ENCODE results near the gene AP2A2.

AP2A2 gene

DNA sequence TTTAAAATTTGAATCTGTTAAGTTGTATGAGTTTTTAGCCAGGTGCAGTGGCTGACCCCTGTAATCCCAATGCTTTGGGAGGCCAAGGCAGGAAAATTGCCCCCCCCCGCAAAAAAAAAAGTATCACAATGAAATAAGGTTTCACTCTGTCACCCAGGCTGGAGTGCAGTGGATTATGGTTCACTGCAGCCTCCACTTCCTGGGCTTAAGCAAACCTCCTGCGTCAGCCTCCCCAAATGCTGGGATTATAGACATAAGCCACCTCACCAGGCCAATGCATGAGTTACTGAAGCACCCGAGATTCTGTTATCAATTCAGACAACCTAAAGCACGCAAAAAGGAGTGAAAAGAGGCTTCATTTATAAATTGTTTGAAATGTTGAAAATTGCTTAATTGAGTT lies 12.6 kb upstream of the AP2A2 start:
- Histone ChIP-seq H3K27me3 (ENCODE audit: insufficient read depth, low read length) (no peaks in the 10 kb centered on the region), H3K9ac (ENCODE audit: low read depth, low read length) (no peak overlapping the region), H3K27ac (ENCODE audit: low read length) (no peak overlapping the region), H3K9me3 (ENCODE audit: insufficient read depth, low read depth, low read length) (no peaks in the 10 kb centered on the region), H3K36me3 (ENCODE audit: insufficient read depth, low read depth, low read length) (0 out of 2 replicates have a peak, but pooled peaks cover under 1% of the 10 kb centered on the region), H3K4me1 (ENCODE audit: insufficient read depth, low read length) (peaks cover 6% of the 10 kb centered on the region; the same call in 1 of the 2 replicates), H3K4me3 (ENCODE audit: low read length) (no peak overlapping the region)

DNA sequence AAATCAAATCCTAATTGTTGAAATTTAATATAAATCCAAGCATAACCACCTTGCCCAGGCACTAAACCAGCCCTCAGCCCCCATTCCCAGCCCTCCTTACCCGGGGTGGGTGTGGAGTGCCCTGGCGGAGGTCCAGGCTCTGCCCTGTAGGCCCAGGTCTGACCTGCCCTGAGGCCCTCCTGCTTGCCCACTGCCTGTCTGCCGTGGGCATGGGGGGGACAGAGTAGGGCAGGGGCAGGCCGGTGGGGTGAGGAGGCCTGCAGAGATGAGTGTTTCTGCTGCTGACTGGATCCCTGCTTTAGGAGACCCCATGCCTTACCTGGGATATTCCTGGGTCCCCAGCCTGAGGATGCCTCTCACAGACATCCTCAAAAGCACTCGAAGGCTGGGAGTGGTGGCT lies 11.5 kb upstream of the AP2A2 start:
- Histone ChIP-seq H3K27ac (ENCODE audit: low read length) (no peak overlapping the region), H3K4me3 (ENCODE audit: low read length) (no peak overlapping the region), H3K9ac (ENCODE audit: low read depth, low read length) (no peak overlapping the region)

DNA sequence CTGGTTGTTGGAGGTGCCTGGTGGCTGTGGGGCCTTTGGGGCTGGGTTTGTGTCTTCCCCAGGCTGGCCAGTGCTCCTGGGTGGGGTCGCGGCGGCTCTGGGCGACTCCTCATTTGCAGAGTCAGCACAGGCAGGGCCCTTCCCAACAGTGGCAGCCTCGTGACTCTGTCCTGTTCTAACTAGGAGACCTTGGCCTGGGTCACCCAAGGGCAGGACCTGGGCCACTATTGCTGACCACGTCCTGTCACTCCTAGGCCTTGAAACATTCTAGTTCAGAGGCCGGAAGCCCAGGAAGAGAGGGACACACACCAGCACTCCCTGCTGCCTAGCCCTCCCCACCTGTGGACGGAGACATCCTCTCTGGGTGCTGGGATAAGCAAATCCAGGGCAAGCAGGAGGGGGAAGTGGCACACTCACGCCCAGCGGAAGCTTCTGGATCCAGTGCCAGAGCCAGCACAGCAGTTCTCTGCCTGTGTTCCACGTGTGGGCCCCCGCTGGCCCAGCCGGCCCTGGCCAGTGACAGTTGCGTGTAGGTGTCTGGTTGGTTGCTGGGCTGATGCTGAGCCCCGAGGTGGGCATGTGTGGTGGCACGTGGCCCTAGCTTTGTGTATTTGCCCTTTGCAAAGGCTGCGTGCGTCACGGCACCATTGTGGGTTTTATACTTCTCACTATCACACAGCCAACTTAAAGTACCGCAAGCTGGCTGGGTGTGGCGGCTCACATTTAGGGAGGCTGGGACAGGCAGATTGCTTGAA lies 10.7 kb upstream of the AP2A2 start:
- Histone ChIP-seq H3K27me3 (ENCODE audit: insufficient read depth, low read length) (no peaks in the 10 kb centered on the region), H3K9me3 (ENCODE audit: insufficient read depth, low read depth, low read length) (no peaks in the 10 kb centered on the region), H3K9ac (ENCODE audit: low read depth, low read length) (no peak overlapping the region), H3K36me3 (ENCODE audit: insufficient read depth, low read depth, low read length) (no peaks in the 10 kb centered on the region), H3K4me1 (ENCODE audit: insufficient read depth, low read length) (peaks cover 6% of the 10 kb centered on the region; the same call in 1 of the 2 replicates), H3K27ac (ENCODE audit: low read length) (no peak overlapping the region), H3K4me3 (ENCODE audit: low read length) (no peak overlapping the region)

More for the DNA sequence above, 11.5 kb upstream of the AP2A2 start:
- no peaks in the 10 kb centered on the region for H3K27me3 ChIP-seq (ENCODE audit: insufficient read depth, low read length)
- peaks cover 6% of the 10 kb centered on the region; the same call in 1 of the 2 replicates for H3K4me1 ChIP-seq (ENCODE audit: insufficient read depth, low read length)
- H3K36me3 ChIP-seq (ENCODE audit: insufficient read depth, low read depth, low read length): no peaks in the 10 kb centered on the region
- H3K9me3 ChIP-seq (ENCODE audit: insufficient read depth, low read depth, low read length): no peaks in the 10 kb centered on the region

DNA sequence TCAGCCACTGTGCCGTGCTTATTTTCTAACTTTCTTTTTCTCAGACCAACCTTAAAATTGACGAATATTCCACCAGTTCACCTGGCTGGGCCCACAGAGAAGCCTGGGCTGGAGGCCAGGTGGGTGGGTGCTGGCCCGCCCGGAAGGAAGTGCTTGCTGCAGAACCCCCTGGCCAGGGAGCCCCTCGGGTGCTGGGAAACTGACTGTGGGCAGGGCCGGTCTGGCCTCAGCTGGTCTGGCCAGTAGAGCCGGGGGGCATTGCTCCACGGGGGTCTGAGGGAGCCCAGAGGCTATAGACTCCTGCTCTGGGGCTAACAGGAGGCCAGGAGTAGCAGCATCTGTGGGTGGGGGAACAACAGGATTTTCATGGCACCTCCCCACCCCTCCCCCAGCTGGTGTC lies 8.2 kb upstream of the AP2A2 start:
- Histone ChIP-seq H3K4me3 (ENCODE audit: low read length) (no peak overlapping the region), H3K27ac (ENCODE audit: low read length) (no peak overlapping the region), H3K27me3 (ENCODE audit: insufficient read depth, low read length) (no peaks in the 10 kb centered on the region), H3K36me3 (ENCODE audit: insufficient read depth, low read depth, low read length) (no peaks in the 10 kb centered on the region), H3K9ac (ENCODE audit: low read depth, low read length) (no peak overlapping the region), H3K4me1 (ENCODE audit: insufficient read depth, low read length) (no peaks in the 10 kb centered on the region), H3K9me3 (ENCODE audit: insufficient read depth, low read depth, low read length) (no peaks in the 10 kb centered on the region)

DNA sequence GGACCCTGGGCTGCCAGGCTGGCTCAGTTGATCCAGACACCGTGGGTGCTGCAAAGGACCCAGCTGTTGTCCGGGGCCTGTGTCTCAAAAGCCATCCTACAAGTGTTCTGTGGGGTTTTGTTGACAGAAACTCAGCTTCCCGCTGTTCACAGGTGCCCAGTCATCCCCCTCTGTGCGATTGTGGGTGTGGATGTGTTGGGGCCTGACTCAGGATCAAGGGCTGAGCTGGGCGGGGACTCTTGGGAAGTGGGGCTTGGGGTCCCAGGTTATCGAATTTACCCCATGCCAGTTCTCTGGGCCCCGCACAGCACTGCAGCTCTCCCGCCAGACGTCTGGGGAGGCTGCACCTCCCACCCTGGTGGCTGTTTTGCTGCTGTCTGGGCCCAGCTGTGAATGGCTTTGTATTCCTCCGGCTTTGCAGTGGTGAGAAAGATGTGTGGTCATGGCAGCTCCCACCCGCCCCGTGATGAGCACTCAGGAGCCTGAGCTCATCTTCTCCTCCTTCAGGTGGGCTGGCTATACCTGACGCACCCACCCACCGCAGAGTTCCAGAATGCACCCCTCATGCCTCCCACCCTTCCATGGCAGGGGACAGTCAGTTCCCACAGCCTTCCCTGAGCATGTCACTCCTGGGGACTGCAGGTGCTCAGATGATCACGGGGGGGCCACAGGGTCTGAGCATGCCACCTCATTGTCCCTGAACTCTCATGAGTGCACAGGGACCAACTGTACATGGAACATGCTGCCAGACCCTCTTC lies 3.6 kb upstream of the AP2A2 start:
- Histone ChIP-seq H3K4me3 (ENCODE audit: low read length) (no peak overlapping the region), H3K27ac (ENCODE audit: low read length) (no peak overlapping the region), H3K9ac (ENCODE audit: low read depth, low read length) (no peak overlapping the region), H3K4me1 (ENCODE audit: insufficient read depth, low read length) (no peaks in the 10 kb centered on the region; the same call in 1 of the 2 replicates), H3K9me3 (ENCODE audit: insufficient read depth, low read depth, low read length) (no peaks in the 10 kb centered on the region), H3K36me3 (ENCODE audit: insufficient read depth, low read depth, low read length) (peaks cover under 1% of the 10 kb centered on the region; the same call in 1 of the 2 replicates), H3K27me3 (ENCODE audit: insufficient read depth, low read length) (no peaks in the 10 kb centered on the region)

DNA sequence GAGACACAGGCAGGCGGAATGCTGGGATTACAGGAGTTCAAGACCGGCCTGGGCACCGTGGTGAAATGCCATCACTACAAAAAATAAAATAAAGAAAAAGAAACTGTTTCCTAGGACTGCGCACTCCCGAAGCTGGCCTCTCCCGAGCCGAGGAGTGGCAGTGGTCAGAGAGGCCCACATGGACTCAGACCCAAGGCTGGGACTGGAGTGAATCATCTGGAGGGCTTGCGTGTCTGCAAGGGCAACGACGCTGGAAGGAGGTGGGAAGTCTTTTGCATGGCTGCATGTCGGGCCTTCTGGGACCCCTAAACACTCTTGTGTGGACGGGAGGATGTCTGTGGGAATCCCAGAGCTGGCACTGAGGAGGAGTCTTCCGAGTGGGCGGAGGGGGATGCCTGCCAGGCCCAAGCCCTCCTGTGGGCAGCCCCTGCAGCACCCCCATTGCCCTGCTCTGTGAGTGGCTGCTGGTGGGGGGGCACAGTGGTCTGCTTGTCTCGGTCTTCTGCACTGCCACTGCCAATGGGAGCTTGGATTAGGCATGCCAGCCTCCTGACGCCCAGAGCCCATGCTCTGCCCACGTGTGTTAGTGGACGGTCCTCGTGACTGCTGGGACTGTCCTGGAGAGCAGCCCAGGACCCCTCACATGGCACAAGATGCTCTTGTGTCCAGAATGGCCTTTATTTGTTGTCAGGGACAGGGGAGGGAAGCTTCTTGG lies 1.8 kb upstream of the AP2A2 start:
- no peaks in the 10 kb centered on the region; the same call in 1 of the 2 replicates for H3K4me1 ChIP-seq (ENCODE audit: insufficient read depth, low read length)
- H3K36me3 ChIP-seq (ENCODE audit: insufficient read depth, low read depth, low read length): peaks cover 17% of the 10 kb centered on the region
- H3K27me3 ChIP-seq (ENCODE audit: insufficient read depth, low read length): no peaks in the 10 kb centered on the region
- no peaks in the 10 kb centered on the region for H3K9me3 ChIP-seq (ENCODE audit: insufficient read depth, low read depth, low read length)
- no peak overlapping the region for H3K27ac ChIP-seq (ENCODE audit: low read length)
- no peak overlapping the region for H3K9ac ChIP-seq (ENCODE audit: low read depth, low read length)
- H3K4me3 ChIP-seq (ENCODE audit: low read length): no peak overlapping the region

DNA sequence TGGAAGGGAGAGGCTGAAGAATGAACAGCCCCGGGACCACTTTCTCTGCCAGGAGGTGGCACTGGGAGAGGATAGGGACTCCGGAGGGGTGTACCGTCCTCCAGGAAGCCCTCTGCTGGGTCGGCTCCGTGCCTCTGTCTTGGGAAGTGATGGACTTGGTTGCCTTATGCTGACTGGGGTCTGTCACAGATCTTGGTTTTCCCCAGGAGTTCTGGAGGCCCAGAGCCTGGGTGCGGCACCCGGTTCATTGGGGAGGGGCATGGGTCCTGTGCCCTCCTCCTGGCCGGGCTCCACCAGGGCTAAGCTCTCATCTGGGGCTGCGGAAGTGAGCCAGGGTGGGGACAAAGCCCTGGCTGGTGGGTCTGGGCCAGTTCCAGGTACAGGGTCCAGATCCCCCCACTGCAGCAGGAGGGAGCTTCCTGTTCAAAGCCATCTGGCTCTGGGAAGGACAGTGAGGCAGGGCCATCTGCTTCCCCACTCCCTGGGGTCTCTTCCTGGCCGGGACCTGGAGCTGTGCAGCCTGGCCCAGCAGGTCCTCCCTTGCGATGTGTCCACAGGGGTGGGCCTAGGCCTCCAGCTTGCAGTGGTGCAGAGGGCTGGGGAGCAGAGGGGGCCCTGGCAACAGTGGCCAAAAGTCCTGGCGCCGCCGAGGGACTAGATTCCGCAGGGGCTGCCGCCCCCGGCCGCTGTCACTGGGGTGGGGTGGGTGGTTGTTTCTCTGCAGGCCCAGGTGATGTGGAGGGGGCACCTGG lies 1.1 kb upstream of the AP2A2 start:
- Histone ChIP-seq H3K9ac (ENCODE audit: low read depth, low read length) (no peak overlapping the region), H3K9me3 (ENCODE audit: insufficient read depth, low read depth, low read length) (no peaks in the 10 kb centered on the region), H3K36me3 (ENCODE audit: insufficient read depth, low read depth, low read length) (peaks cover 21% of the 10 kb centered on the region), H3K4me3 (ENCODE audit: low read length) (no peak overlapping the region), H3K27ac (ENCODE audit: low read length) (no peak overlapping the region), H3K27me3 (ENCODE audit: insufficient read depth, low read length) (no peaks in the 10 kb centered on the region), H3K4me1 (ENCODE audit: insufficient read depth, low read length) (no peaks in the 10 kb centered on the region; the same call in 1 of the 2 replicates)

DNA sequence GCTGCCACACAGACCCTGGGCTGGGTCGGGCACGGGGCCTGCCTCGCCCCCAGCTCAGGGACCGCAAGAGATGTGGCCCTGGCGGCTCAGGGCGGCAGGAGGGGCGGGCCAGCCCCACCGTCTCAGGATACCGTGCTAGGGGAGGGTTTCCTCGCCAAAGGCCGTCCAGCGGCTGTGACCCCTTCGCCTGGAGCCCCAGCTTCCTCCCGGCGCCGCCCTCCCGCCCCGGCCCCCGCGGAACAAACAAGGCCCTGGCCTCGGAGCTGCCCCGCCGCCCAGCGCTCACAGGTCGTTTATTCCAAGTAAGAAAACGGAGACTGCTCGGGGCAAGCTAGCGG lies 543 bp upstream of the AP2A2 start:
- Histone ChIP-seq H3K9ac (ENCODE audit: low read depth, low read length) (no peak overlapping the region), H3K27me3 (ENCODE audit: insufficient read depth, low read length) (no peaks in the 10 kb centered on the region), H3K9me3 (ENCODE audit: insufficient read depth, low read depth, low read length) (no peaks in the 10 kb centered on the region), H3K27ac (ENCODE audit: low read length) (no peak overlapping the region), H3K36me3 (ENCODE audit: insufficient read depth, low read depth, low read length) (peaks cover 21% of the 10 kb centered on the region), H3K4me1 (ENCODE audit: insufficient read depth, low read length) (no peaks in the 10 kb centered on the region; the same call in 1 of the 2 replicates), H3K4me3 (ENCODE audit: low read length) (no peak overlapping the region; the same call in 1 of the 2 replicates)

DNA sequence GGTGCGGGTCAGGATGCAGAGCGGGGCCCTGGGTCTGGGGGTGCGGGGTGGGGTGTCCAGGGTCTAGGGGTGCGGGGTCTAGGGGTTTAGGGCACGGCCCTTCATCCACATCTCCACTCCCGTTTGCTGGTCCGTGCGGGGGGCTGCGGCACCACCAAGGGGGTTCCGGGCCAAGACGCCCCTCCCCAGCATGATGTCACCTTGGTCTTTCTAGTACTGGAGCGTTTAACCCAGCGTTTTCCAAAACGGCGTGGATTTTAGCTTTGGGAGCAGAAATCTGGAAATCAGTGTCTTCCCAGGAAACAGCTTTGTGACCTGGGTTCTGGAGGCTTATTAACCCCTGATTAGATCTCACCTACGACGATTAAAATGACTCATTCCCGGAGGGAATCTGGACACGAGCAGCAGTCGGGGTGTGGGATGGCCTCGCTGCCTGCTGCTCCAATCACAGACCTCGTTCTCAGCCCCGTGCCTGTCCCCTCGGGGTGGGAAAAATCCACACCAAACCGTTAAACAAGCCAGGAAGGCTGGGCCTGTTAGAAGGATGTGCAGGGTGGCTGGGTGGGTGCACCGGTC lies 759 bp downstream of the AP2A2 start:
- Histone ChIP-seq H3K4me3 (ENCODE audit: low read length) (peak overlapping the region; percentile 97), H3K4me1 (ENCODE audit: insufficient read depth, low read length) (no peaks in the 10 kb centered on the region; the same call in 1 of the 2 replicates), H3K27me3 (ENCODE audit: insufficient read depth, low read length) (no peaks in the 10 kb centered on the region), H3K9ac (ENCODE audit: low read depth, low read length) (peak overlapping the region; percentile 89; the same call in 1 of the 2 replicates), H3K9me3 (ENCODE audit: insufficient read depth, low read depth, low read length) (no peaks in the 10 kb centered on the region), H3K36me3 (ENCODE audit: insufficient read depth, low read depth, low read length) (peaks cover 25% of the 10 kb centered on the region), H3K27ac (ENCODE audit: low read length) (no peak overlapping the region)

DNA sequence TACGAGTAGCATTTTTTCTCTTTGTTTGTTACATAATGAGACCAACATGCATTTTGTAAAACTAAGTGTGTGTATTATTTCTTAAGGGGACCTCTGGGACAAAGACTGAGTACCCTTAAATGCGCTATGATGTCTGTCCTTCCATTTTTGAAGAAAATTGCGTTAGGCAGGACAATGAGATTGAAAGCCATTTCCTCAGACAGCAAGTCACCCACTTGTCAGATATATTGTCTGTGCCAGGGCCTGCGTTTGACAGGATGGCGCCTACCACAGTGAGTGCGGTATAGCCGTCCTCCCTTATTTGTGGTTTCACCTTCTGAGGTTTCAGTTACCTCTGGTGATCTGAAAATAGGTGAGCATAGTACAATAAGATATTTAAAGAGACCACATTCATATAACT lies 2.2 kb downstream of the AP2A2 start:
- H3K4me3 ChIP-seq (ENCODE audit: low read length): no peak overlapping the region

DNA sequence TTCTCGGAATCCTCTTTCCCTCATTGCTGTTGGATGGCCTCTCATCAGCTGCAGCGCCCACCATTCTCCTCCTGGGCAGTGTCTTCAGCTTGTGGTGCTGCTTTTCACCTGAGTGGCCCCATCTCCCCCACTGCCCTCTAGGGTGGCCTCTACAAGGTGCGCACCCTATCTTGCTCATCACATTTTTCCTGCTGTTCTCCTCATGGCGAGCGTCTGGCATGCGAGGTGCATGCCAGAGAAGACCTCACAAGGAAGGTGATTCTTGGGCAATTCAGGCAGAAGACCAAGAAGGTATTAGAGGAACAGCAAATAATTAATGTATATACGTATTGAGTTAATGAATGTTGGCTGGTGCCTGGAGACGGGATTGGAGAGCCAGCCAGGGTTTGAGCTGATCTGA lies 3.1 kb downstream of the AP2A2 start:
- Histone ChIP-seq H3K9ac (ENCODE audit: low read depth, low read length) (no peak overlapping the region), H3K9me3 (ENCODE audit: insufficient read depth, low read depth, low read length) (no peaks in the 10 kb centered on the region), H3K4me1 (ENCODE audit: insufficient read depth, low read length) (peaks cover 13% of the 10 kb centered on the region), H3K4me3 (ENCODE audit: low read length) (no peak overlapping the region), H3K27ac (ENCODE audit: low read length) (no peak overlapping the region), H3K36me3 (ENCODE audit: insufficient read depth, low read depth, low read length) (peaks cover 25% of the 10 kb centered on the region), H3K27me3 (ENCODE audit: insufficient read depth, low read length) (peaks cover 9% of the 10 kb centered on the region; the same call in 1 of the 2 replicates)

More for the DNA sequence above, 2.2 kb downstream of the AP2A2 start:
- Histone ChIP-seq H3K36me3 (ENCODE audit: insufficient read depth, low read depth, low read length) (peaks cover 25% of the 10 kb centered on the region), H3K9me3 (ENCODE audit: insufficient read depth, low read depth, low read length) (no peaks in the 10 kb centered on the region), H3K27ac (ENCODE audit: low read length) (no peak overlapping the region), H3K9ac (ENCODE audit: low read depth, low read length) (no peak overlapping the region), H3K4me1 (ENCODE audit: insufficient read depth, low read length) (peaks cover 5% of the 10 kb centered on the region; the same call in 1 of the 2 replicates), H3K27me3 (ENCODE audit: insufficient read depth, low read length) (peaks cover under 1% of the 10 kb centered on the region; the same call in 1 of the 2 replicates)

Data from iPS-20b (cell line).